ENCODE measurements around the gene TXNDC12.
"Not testable (repeated sequence)": the region's sequence is repeated elsewhere in the genome, so short reads cannot be mapped to it uniquely, and the experiment has no call there.

The TXNDC12 gene

DNA sequence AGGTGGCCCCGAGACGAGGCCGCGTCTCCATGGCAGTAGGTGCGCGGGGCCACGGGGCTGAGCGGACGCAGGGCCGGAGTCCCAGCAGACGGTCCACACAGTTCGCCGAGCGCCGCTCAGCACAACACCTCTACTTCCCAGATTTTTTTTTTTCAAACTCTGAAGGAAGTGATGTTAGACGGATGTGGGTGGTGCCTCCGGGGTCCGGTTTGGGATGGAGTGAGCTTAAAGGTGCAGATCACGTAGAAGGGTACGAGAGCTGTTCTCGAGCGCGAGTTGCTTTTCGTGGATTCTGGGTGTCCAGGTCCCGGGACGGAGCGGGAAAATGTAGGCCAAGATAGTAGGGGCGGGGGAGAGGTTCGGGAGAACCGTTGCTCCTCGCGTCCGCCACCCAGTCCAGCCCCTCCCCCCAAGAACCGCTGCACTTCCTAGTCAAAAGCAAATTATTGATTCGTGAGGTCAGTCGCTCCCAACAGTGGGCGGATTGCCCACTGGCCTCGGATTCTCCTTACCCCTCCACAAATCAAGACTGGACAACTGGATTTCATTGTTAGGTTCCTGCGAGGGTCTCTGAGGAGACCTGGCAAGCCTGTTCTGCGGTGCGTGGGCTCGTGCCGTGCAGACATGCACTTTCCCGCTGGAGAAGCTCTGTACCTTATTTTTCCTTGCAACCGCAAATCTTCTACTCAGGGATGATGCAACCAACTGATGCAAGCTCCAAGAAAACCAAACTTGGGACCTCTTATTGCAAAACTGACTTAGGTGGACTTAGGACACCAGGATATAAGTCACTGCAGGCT, at the start of gene TXNDC12:
Gene TXNDC12 (minus strand): TSS at position 126 of the 800 bp plus-strand sequence. CDS start 95 bp downstream, at position 31.
- peak; percentile 56 for DNase-seq

GRCh38 chr1:52102336-52103013, 47.5 kb upstream of the TXNDC12 start:
- no peak for DNase-seq

DNA sequence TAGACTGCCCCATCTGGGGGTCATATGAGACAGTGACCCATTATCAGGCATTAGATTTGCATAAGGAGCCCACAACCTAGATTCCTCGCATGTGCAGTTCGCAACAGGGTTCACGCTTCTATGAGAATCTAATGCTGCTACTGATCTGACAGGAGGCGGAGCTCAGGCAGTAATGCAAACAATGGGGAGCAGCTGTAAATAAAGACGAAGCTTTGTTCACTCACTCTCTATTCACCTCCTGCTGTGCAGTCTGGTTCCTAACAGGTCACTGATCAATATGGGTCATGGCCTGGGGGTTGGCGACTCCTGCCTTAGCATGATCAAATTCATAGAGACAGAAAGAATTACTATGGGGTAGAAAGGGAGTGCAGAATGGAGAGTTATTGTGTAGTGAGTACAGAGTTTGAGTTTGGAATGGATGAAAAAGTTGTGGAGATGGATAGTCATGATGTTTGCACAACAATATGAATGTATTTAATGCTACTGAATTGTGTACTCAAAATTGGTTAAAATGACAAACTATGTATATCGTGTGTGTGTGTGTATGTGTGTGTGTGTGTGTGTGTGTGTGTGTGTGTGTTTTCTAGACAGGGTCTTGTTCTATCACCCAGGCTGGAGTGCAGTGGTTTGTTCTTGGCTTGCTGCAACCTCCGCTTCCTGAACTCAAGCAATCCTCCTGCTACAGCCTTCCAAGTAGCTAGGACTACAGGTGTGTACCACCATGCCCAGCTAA, 43.3 kb upstream of the TXNDC12 start:
- no peak for DNase-seq

DNA sequence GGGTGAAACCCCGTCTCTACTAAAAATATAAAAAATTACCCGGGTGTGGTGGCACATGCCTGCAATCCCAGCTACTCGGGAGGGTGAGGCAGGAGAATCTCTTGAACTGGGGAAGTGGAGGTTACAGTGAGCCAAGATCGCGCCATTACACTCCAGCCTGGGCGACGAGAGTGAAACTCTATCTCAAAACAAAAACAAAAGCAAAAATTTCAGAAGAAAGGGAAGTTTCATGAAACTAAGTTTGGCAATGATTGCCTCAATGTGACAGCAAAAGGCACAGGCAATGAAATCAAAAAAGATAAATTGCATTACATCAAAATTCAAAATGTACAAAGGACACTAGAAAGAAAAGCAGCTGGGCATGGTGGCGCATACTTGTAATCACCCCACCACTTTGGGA, 41.2 kb upstream of the TXNDC12 start:
- no peak for DNase-seq

GRCh38 chr1:52094300-52094699, 39.3 kb upstream of the TXNDC12 start:
- DNase-seq = not testable (repeated sequence)

- not testable (repeated sequence) for DNase-seq
These were observed 32.9 kb upstream of the TXNDC12 start for GRCh38 chr1:52087892-52088291.

DNA sequence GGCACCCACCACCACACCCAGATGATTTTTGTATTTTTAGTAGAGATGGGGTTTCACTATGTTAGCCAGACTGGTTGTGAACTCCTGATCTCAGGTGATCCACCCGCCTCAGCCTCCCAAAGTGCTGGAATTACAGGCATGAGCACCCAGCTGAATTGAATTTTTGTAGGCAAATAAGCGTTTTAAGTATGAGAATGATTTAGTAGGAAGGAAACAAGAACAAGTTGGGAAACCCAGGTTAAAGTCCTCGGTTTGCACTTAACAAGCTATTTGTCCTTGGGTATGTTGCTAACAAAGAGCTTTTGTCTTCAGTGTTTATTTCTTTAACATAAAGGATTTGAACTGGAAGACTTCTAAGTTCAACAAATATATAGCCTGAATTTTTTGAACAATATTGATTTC, 25.0 kb upstream of the TXNDC12 start:
- no peak for DNase-seq

DNA sequence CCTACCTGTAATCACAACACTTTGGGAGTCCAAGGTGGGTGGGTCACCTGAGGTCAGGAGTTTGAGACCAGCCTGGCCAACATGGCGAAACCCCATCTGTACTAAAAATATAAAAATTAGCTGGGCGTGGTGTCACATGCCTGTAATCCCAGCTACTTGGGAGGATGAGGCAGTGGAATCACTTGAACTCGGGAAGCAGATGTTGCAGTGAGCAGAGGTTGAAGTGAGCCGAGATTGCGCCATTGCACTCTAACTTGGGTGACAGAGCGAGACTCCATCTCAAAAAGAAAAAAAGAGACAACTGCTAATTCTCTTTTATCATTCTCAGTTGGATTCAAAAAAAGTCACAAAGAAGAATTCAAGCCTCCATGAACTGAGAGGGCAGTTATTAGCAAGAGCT, 22.3 kb upstream of the TXNDC12 start:
- not testable (repeated sequence) for DNase-seq

DNA sequence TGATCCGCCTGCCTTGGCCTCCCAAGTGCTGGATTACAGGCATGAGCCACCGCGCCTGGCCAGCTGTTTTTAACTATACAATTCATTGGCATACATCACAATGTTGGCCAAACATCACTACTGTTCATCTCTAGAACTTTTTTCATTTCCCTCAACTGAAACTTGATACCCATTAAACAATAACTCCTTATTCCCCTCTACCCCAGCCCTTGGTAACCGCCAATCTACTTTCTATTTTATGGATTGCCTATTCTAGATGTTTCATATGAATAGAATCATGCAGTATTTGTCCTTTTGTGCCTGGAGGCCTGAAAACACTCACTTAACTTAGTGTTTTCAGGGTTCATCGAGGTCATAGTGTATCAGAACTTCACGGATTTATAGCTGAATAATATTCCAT, 17.3 kb upstream of the TXNDC12 start:
- DNase-seq = no peak

GRCh38 chr1:52070704-52071103, 15.7 kb upstream of the TXNDC12 start:
- DNase-seq = no peak

- no peak for DNase-seq
These were observed 8.2 kb upstream of the TXNDC12 start for GRCh38 chr1:52063192-52063591.

GRCh38 chr1:52060822-52061221, 5.8 kb upstream of the TXNDC12 start:
- no peak for DNase-seq

- DNase-seq = no peak
These were observed 4.9 kb upstream of the TXNDC12 start for GRCh38 chr1:52059888-52060287.

- no peak for DNase-seq
These were observed 4.3 kb upstream of the TXNDC12 start for GRCh38 chr1:52059321-52059720.

- DNase-seq = no peak
These were observed 3.0 kb upstream of the TXNDC12 start for GRCh38 chr1:52057876-52058415.

GRCh38 chr1:52057255-52057654, 2.3 kb upstream of the TXNDC12 start:
- no peak for DNase-seq

GRCh38 chr1:52056937-52057231, 1.9 kb upstream of the TXNDC12 start:
- no peak for DNase-seq

- peak; percentile 67 for DNase-seq
These were observed 1.4 kb upstream of the TXNDC12 start, which contains the start of gene BTF3L4 for GRCh38 chr1:52056163-52056936. Gene BTF3L4 (plus strand): TSS chr1:52056295. CDS start chr1:52059848, 3,553 bp downstream.

DNA sequence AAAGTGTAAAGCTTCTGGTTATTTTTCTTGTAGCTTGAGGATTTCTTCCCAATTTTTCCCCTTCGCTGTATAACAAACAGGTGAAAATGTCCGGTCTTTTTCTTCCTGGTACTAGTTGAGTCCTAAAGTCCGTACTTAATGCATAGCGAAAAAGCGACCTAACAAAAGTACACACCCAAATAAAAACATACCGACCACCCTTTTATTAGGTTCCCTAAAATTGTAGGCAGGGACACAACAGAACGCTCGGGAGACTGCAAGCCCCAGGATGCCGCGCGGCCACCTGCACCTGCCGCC, 823 bp upstream of the TXNDC12 start:
- DNase-seq = no peak

- no peak for DNase-seq
These were observed 410 bp downstream of the TXNDC12 start for GRCh38 chr1:52054496-52055065.

GRCh38 chr1:52053862-52054261, 1.1 kb downstream of the TXNDC12 start:
- no peak for DNase-seq

DNA sequence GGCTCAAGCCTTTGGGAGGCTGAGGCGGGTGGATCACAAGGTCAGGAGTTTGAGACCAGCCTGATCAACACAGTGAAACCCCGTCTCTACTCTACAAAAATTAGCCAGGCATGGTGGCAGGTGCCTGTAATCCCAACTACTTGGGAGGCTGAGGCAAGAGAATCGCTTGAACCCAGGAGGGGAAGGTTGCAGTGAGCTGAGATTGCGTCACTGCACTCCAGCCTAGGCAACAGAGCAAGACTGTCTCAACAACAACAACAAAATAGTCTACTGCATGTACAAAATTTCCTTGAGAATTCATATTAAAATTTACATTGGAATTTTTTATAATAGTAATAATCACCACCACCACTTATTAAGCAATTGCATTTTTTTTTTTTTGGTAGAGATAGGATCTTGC, 5.7 kb downstream of the TXNDC12 start:
- DNase-seq = not testable (repeated sequence)
